Measurements from ENCODE around the gene ZSCAN30. TPM values are rescaled to one million over a fixed set of nuclear protein-coding genes. Genes with fewer than 3 reads are reported as not detected.

Gene ZSCAN30
- total and polyA plus RNA-seq, 10 of the 15 experiments (the other 5 are each of a cell fraction or from before 2014, with no cell fraction given): 2.7 to 15.7 (median 11.2) TPM

GRCh38 chr18:35322486-35323458 lies 32.7 kb upstream of the ZSCAN30 start:
- no TSS peak for BruUV-seq (replicated peaks)
- 28% methylated on average over 3 of the region's 3 CpGs for WGBS (ENCODE audit: insufficient coverage, insufficient replicate concordance, low lambda C conversion rate, missing lambda C conversion rate)
- POLR2A ChIA-PET: no interaction called here
- FAIRE-seq (no peak), ATAC-seq (no peak), DNase-seq (ENCODE audit: low read depth, low spot score) (no peak)
- no peaks in the 10 kb centered on the region for H3K79me2 ChIP-seq (ENCODE audit: control insufficient read depth, insufficient read depth, low read length)
- no peaks in the 10 kb centered on the region for H3K4me1 ChIP-seq (ENCODE audit: control insufficient read depth, insufficient read depth, low read length)
- no peak overlapping the region for H3K4me3 ChIP-seq
- no peaks in the 10 kb centered on the region for H4K20me1 ChIP-seq (ENCODE audit: control insufficient read depth, insufficient read depth)
- H3K27ac ChIP-seq (ENCODE audit: control insufficient read depth, insufficient read depth): no peak overlapping the region
- no peak overlapping the region for H2AFZ ChIP-seq (ENCODE audit: control insufficient read depth, low read depth, low read length)
- H3K9ac ChIP-seq (ENCODE audit: control insufficient read depth, insufficient read depth, low read length): no peak overlapping the region
- no peak overlapping the region for H3K4me2 ChIP-seq (ENCODE audit: control insufficient read depth, insufficient read depth)
- no peaks in the 10 kb centered on the region for H3K36me3 ChIP-seq (ENCODE audit: control insufficient read depth in 2 of 2, insufficient read depth in 2 of 2, low read length in 1 of 2)
- SMC1A ChIA-PET (ENCODE audit: uncharacterized antibody, unreplicated experiment): interaction anchor here (1.0 to 1.4 kb wide), 2 partner anchors 64 to 91 kb away, joined by 3 read pairs; no protein-coding TSS in a partner anchor
- intact Hi-C loops (cut with micrococcal nuclease; ENCODE audit: unreplicated experiment) (no loop called here), in situ Hi-C loops (cut with MboI) (no loop called here)
- CTCF ChIA-PET: interaction anchor here (0.9 to 1.3 kb wide), 2 partner anchors 22 to 93 kb away, joined by 3 read pairs; partner anchors contain the start of gene ZNF24
- H3K27me3 ChIP-seq (replicated peaks in 1 of 2; ENCODE audit: control insufficient read depth in 2 of 2, insufficient read depth in 2 of 2, low read length in 1 of 2): no peaks in the 10 kb centered on the region
- H3K9me3 ChIP-seq (replicated peaks; ENCODE audit: control insufficient read depth, insufficient read depth, low read length): no peaks in the 10 kb centered on the region
- TF ChIP-seq BRCA1 (IDR thresholded peaks at IDR 0.05; ENCODE audit: low read depth, low read length): no peak
- no peak for TF ChIP-seq LARP7 (IDR thresholded peaks at IDR 0.05)
- TF ChIP-seq ZBTB40 (IDR thresholded peaks at IDR 0.05; ENCODE audit: borderline replicate concordance): no peak
- RAD21 ChIA-PET (ENCODE audit: unreplicated experiment): no interaction called here

Data from GM12878 (cell line).